ENCODE results near the gene BCAS4.

BCAS4 gene

DNA sequence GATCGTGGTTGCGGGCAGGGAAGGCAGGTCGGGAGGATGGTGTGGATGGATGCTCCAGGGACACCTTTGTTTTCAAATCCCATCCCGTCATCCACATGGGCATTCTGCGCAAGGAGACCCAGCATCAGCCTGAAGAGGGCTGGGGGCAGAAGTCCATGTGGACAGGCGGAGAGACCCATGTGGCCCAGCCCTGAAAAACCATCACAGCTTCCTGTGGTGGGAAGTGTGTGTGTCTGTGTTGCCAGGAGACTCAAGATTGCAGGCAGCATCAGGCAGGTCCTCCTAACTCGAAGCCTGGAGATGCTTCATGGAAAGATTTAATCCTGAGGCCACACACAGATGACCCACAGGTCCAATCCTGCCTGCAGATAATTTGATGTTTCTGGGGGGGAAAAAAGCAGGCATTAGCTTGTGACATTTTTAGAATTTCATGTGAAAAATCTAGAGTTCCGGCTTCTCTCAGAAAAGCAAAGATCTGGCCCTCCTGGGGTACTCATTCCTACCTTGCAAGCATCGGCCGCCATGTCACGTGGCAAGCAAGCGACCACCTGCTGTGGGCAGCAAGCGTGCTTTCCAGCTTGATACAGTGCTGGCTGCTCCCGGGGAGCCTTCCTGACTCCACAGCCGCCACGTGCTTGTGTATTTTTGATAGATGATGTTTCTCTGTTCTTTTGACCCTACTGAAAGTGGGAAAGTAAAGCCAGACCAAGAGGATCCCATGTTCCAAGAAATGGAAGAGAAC, 25.8 kb downstream of the BCAS4 start:
- no peak for DNase-seq (ENCODE audit: extremely low read depth in 1 of 2, low read depth in 1 of 2)

DNA sequence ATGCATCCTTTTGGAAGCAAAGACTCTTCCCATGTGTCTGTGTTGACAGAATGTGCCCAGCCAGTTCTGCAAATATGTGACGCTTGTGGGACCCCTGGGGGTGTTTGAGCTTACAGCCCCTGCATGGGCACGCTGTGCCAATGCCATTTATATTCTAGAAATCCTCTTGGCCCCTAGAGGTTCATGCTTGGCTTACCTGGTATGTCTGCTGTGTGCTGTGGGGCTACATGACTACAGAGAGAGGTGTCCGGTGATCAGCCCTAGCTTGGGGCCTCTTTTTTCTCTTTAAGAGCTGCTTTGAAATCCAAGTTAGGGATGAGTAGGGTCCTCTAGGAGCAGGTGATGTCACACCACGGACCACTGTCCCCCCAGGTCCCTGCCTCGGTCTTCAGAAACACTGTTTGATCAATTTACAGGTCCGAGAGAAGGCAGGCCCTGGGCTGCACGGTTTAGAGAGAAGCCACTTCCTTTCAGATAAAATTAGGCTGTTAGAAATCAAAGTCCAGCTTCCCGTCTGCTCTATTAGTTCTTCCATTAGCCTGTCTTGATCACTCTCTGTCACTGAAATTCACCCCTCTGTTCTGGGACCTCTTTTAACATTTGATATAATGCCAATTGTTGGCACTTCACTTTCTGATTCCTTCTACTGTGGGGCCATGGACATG, 26.5 kb downstream of the BCAS4 start:
- no peak for DNase-seq (ENCODE audit: extremely low read depth in 1 of 2, low read depth in 1 of 2)

DNA sequence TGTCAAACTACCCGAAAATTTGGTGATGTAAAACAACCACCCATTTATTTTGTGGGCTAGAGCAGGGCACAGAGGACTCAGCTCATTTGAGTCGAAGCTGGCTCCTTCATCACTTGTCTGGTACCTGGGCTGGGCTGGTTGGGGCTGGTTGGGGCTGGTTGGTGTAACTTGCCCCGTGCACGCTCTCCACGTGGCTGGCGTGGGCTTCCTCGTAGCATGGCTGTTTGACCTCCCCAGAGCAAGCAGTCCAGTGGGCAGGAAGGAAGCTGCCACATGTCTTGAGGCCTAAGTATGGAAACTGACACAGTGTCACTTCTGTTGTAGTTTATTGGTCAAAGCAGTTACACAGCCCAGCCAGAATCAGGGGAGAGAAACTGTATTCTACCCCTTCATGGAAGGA, 27.1 kb downstream of the BCAS4 start:
- no peak for DNase-seq (ENCODE audit: extremely low read depth in 1 of 2, low read depth in 1 of 2)

DNA sequence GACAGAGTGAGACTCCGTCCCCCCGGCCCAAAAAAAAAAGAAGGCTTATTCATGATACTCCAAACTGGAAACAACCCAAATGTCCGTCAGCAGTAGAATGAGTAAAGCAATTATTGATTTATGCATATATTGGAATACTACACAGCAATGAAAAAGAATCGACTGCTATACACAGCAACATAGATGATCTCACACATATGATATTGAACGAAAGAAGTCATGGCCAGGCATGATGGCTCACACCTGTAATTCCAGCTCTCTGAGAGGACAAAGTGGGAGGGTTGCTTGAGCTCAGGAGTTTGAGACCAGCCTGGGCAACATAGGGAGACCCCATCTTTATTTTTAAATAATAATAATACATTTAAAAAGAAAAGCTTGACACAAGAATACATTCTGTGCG, 28.5 kb downstream of the BCAS4 start:
- no peak for DNase-seq (ENCODE audit: extremely low read depth in 1 of 2, low read depth in 1 of 2)

DNA sequence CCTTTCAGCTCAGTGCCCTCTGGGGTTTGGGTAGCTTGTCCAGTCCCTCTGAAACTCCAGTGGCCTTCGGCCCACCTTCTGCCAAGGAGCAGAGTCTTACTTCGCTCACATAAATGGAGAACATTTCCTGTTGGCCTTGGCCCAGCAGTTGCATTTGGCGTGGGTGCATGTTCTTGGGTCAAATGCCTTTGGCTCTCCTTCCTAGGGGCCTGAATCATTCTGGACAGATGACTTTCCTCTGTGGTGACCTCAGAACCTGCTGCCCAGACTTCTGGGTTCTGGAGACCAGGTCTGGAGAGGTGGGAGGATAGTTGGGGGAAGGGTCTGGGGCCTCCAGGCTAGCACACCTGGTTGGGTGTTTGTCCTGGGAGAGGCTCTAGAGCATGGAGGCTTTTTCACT, 29.3 kb downstream of the BCAS4 start:
- no peak for DNase-seq (ENCODE audit: extremely low read depth in 1 of 2, low read depth in 1 of 2)

DNA sequence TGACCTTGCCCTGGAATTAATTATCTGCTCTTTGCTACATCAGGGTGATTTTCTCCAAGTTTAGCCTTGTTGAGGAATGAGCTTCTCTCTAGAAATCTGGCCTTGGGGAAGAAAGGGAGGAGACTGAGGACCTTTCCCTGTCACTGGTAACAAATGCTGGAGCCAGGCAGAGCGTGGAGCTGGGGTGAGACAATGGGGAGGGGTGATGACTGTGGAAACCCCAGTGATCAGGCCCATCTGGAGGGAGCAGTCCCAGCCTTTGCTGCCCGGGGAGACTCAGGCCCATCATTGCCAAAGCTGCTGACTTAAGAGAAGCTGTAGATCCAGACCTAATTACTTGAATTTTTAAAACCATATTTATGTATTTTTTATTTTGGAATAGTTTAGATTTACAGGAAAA, 31.3 kb downstream of the BCAS4 start:
- no peak for DNase-seq (ENCODE audit: extremely low read depth in 1 of 2, low read depth in 1 of 2)

DNA sequence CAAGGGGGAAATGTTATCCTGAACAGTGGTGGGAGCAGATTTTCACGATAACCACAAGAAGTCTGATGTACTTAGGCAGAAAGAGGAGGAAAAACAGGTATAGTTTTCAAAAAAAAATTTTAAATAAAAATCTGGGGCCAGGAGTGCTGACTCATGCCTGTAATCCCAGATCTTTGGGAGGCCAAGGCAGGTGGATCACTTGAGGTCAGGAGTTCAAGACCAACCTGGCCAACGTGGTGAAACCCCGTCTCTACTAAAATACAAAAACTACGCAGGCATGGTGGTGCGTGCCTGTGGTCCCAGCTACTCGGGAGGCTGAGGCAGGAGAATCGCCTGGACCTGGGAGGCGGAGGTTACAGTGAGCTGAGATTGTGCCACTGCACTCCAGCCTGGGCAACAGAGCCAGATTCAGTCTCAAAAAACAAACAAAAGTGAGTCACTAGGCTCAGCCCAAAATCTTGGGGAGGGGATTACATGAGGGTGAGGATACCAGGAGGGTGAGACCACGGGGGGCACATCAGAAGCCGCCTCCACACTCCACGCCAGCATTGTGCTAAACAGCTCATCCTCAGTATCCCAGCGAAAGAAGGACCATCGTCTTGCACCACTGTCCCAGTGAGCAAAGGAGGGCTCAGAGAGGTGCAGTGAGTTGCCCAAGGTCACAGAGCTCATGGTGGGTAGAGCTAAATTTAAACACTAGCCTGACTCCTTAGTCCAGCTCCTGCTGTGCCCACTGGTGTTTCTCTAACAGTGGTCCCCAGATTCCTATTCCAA, 33.7 kb downstream of the BCAS4 start:
- no peak for DNase-seq (ENCODE audit: extremely low read depth in 1 of 2, low read depth in 1 of 2)

- no peak for DNase-seq (ENCODE audit: extremely low read depth in 1 of 2, low read depth in 1 of 2)
Measured at GRCh38 chr20:50831622-50832021, 36.8 kb downstream of the BCAS4 start.

DNA sequence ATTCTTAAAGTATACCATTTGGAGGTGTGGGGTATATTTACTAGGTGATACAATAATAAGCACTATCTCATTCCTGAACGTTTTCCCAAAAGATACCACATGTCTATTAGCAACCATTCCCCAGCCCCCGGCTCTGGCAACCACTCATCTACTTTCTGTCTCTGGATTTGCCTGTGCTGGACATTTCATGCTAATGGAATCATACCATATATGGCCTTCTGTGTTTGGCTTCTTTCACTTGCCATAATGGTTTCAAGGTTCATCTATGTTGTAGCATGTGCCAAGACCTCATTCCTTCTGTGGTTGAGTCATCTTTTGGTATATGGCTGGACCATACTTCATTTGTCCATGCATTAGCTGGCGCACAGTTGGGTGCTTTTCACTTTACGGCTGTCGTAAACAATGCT, 39.7 kb downstream of the BCAS4 start:
- DNase-seq (ENCODE audit: extremely low read depth in 1 of 2, low read depth in 1 of 2): no peak

GRCh38 chr20:50837532-50838321, 42.9 kb downstream of the BCAS4 start:
- no peak for DNase-seq (ENCODE audit: extremely low read depth in 1 of 2, low read depth in 1 of 2)

DNA sequence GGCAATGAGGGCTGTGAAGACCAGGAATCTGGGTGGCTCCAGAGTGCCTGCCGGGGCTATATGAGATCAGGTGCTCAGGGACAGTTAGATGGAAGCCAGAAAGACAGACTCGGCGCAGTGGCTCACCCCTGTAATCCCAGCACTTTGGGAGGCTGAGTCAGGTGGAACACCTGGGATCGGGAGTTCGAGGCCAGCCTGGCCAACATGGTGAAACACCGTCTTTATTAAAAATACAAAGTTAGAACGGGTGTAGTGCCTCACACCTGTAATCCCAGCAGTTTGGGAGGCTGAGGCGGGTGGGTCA, 43.4 kb downstream of the BCAS4 start:
- no peak for DNase-seq (ENCODE audit: extremely low read depth in 1 of 2, low read depth in 1 of 2)

DNA sequence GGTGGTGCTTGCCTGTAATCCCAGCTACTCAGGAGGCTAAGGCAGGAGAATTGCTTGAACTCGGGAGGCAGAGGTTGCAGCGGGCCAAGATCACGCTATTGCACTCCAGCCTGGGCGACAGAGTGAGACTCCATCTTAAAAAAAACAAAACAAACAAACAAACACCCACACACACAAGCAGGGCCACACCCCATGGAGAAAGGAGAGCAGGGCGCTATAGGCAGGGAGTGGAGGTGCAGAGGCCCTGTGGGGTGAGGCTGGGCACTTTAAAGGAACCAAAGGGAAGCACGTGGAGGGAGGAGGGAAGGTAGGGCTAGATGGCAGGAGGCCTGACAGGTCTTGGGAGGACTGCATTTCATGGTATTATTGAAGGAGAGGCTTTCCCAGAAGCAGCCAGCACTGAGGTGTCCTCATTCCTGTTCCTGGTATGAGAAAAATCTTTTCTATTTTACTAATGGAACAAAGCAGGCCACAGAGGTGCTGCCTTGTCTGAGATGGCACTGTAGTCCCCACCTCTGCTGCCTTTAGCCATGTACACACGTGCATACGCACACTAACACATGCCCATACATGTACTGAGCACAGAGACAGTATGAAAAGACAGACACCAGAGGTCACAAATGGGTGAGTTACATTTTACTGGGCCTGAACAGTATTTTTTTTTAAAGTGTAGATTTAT, 44.0 kb downstream of the BCAS4 start:
- no peak for DNase-seq (ENCODE audit: extremely low read depth in 1 of 2, low read depth in 1 of 2)

GRCh38 chr20:50842821-50843220, 48.0 kb downstream of the BCAS4 start:
- no peak for DNase-seq (ENCODE audit: extremely low read depth in 1 of 2, low read depth in 1 of 2)

DNA sequence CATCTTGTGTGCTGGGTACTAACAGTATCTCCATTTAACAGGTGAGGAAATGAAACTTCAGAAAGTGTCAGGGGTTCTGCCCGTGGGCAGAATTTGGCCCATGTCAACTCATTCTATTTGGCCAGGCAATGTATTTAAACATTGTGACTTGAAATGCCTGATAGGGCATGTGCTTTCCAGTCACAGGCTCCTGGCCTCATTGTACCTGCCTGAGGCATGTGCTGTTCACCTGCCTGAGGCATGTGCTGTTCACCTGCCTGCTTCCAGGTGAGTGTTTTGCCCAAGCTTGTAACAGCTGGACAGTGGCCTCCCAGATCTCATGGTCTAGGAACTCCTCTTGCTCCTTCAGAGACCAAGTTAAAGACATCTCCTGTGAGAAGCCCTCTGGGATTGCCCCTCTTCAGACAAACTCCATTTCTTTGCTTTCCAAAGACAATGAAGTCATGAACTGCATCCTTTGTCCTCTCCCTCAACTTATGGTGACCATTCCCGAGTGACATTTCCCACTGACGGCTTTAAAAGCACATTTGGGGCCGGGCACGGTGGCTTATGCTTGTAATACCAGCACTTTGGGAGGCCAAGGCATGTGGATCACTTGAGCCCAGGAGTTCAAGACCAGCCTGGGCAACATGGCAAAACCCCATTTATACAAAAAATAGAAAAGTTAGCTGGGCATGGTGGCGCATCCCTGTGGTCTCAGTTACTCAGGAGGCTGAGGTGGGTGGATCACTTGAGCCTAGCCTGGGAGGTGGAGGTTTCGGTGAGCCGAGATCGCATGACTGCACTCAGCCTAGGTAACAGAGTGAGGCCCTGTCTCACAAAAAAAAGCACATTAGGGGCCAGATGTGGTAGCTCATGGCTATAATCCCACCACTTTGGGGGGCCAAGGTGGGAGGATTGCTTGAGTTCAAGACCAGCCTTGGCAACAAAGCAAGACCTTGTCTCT, 48.7 kb downstream of the BCAS4 start:
- no peak for DNase-seq (ENCODE audit: extremely low read depth in 1 of 2, low read depth in 1 of 2)

- peak in 1 of 2 donors; percentile 23 for DNase-seq (ENCODE audit: extremely low read depth in 1 of 2, low read depth in 1 of 2)
Measured at GRCh38 chr20:50844430-50845100, 49.7 kb downstream of the BCAS4 start.

- no peak for DNase-seq (ENCODE audit: extremely low read depth in 1 of 2, low read depth in 1 of 2)
Measured at GRCh38 chr20:50845566-50846215, 50.8 kb downstream of the BCAS4 start.

DNA sequence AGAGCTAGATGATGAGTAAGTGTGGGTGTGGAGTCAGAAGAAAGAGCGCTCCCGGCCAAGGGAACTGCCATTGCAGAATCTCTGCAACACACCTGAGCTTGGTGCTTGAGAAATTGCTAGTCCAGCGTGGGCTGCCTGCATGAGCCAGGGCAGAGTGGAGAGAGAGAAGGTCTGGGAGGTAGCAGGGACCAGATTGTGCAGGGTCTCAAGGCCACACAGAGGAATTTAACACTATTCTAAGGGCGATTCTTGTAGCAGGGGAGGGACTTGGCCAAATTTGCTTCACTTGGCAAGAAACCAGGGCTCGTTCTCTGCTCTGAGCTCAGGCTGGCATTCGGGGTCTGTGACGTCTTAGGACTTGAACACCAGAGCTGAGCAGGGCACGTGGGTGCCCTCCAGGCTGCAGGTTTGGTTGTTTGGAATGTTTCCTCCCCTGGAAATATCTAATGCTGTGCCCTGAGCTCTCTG, 53.5 kb downstream of the BCAS4 start:
- DNase-seq (ENCODE audit: extremely low read depth in 1 of 2, low read depth in 1 of 2): no peak

DNA sequence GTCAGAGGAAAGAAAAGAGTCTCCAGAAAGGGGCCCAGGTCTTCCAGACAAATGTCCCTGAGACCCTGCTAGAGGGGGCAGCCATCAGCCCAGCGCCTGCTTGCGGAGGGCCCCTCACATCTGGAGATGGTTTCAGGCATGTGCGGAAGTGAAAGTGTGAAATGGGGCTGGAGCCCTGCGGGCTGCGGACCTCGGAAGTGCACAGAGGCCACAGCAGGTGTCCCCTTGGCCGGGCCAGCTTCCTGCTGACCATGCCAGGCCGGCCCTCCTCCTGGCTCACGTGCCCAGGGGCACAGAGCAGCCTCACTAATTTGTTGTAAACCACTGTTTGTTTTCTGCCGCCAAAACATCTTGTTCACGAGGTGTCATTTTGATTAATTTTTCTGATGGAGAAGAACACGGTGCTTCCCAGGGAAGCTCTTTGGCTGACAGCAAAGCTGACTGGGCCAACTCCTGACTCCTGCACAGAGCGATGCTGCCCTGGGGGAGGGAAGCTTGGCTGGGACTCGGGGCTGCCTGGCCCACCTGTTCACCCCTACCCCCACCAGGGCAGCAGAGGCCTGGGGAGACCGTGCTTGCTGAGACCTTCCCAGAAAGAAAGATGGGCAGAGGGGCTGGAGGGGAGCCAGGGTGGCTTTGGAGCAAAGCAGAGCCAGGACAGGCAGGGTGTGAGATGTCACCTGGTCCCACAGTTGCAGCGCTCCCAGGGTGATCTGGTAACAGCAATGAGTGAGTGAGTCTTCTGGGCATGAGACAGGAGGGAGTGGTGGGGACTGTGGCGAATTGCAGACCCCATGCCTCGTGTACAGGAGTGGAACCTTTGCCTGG, 54.2 kb downstream of the BCAS4 start:
- DNase-seq (ENCODE audit: extremely low read depth in 1 of 2, low read depth in 1 of 2): no peak

Data from activated CD8-positive, alpha-beta memory T cell treated with anti-CD3 and anti-CD28 coated beads for 1 hour (primary cell).